Neural progenitor cell (in vitro differentiated cells): ENCODE measurements around the gene CKS2.

ENCODE experiments used
- EZH2 ChIP-seq: fragments of 200-600 bp; sonication (generic); IDR thresholded peaks from 2 replicates; pipeline ENCODE4 v1.6.1; 2017; ENCODE audit warnings: antibody characterized with exemption, mild to moderate bottlenecking, moderate library complexity
- EZH2phosphoT487 ChIP-seq: fragments of 200-600 bp; sonication (generic); IDR thresholded peaks from 2 replicates; pipeline ENCODE4 v1.6.1; 2017; ENCODE audit warnings: antibody characterized with exemption
- TF ChIP-seq, protein P1 (sequence below): fragments of 200-600 bp; sonication (generic); IDR thresholded peaks from 2 replicates; pipeline ENCODE4 v1.5.1; 2017; ENCODE audit warnings: antibody characterized with exemption, mild to moderate bottlenecking

DNA sequence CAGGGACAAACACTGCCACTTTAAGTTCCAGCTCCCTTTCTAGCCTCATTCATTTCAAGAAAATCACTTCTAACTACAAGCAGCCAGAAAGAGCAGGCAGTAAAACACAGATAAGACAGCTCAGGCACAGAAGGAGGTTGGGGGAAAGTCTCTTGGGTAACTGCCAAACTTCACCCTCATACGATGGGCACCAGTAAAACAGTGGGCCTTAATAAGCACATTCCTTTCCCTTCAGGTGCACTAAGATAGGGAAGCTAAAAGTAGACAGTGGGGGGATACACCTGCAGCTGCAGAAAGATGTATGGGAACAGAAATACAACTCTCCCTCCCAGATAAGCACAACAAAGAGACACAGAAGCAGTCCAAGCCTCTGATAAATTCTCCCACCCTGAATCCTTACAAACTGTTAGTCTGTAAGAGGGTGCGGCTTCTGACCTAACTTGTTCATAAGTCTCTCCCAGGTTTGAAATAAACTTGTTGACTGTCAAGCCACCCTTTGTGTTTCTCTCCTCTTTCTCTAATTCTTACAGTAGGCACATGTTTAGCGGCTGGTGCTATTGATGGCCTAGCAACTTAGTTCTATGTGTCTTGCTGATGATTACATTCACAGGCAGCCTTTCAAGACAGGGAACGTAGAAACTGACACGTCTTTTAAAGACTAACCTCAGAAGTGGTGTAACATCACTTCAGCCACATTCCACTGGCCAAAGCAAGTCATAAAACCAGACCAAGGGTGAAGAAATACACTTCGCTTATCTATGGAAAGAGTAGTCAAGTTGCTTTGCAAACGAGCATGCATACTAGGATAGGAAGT is 6.8 kb upstream of the CKS2 start:
- TF ChIP-seq, protein P1, sequence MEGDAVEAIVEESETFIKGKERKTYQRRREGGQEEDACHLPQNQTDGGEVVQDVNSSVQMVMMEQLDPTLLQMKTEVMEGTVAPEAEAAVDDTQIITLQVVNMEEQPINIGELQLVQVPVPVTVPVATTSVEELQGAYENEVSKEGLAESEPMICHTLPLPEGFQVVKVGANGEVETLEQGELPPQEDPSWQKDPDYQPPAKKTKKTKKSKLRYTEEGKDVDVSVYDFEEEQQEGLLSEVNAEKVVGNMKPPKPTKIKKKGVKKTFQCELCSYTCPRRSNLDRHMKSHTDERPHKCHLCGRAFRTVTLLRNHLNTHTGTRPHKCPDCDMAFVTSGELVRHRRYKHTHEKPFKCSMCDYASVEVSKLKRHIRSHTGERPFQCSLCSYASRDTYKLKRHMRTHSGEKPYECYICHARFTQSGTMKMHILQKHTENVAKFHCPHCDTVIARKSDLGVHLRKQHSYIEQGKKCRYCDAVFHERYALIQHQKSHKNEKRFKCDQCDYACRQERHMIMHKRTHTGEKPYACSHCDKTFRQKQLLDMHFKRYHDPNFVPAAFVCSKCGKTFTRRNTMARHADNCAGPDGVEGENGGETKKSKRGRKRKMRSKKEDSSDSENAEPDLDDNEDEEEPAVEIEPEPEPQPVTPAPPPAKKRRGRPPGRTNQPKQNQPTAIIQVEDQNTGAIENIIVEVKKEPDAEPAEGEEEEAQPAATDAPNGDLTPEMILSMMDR: no peak
- TF ChIP-seq EZH2: no peak
- TF ChIP-seq EZH2phosphoT487: no peak
